Endothelial cell of umbilical vein (primary cell): Measurements from ENCODE around the gene STARD4. TPM values are rescaled to one million over a fixed set of nuclear protein-coding genes. Genes with fewer than 3 reads are reported as not detected.

Source experiments
- BruUV-seq: library from RNA; stranded (reverse); fragments of 400-500 nt; replicated peaks from 2 replicates; lab custom pipeline; 2021; lab: Mats Ljungman, UMichigan
- CTCF ChIA-PET: fragments of 300-600, 350-600 bp; sonication (Branson Sonifier 250); formaldehyde crosslinking; loops from one replicate; lab custom pipeline; 2021; ENCODE audit warnings: antibody characterized with exemption, inconsistent platforms; lab: Charles Lee
- POLR2A ChIA-PET: fragments of 300-600, 350-600 bp; sonication (Branson Sonifier 250); formaldehyde crosslinking; loops from one replicate; lab custom pipeline; 2021; ENCODE audit warnings: antibody characterized with exemption, inconsistent platforms; lab: Charles Lee
- DNase-seq: peaks from one replicate; pipeline ENCODE4 v3.0.0-alpha.2; 2011; ENCODE audit warnings: low read depth, low spot score
- FAIRE-seq: peaks from 2 replicates; lab custom pipeline; 2011; peaks lifted over from hg19 to GRCh38; lab: Jason Lieb, UNC
- H2AFZ ChIP-seq: 2 replicates; pipeline ENCODE4 v1.6.0; 2012; ENCODE audit warnings: low read depth, low read length, control low read depth, inconsistent platforms
- H3K27ac ChIP-seq: 2 replicates; pipeline ENCODE4 v1.5.1; 2011; ENCODE audit warnings: low read depth, mild to moderate bottlenecking, control low read depth, low read length, moderate library complexity; ENCODE audit not compliant: insufficient read depth
- H3K27me3 ChIP-seq, 2 experiments: 2 replicates each; pipeline versions ENCODE4 v1.6.0 to v1.6.1; 2011; ENCODE audit warnings: low read length in 2 of 2, mixed read lengths in 1 of 2; ENCODE audit not compliant: control insufficient read depth in 2 of 2, insufficient read depth in 2 of 2
- H3K36me3 ChIP-seq, 2 experiments: 2 replicates in 1 of 2; 3 replicates in 1 of 2; pipeline ENCODE4 v1.5.1; 2011; ENCODE audit warnings: low read length in 2 of 2, mild to moderate bottlenecking in 1 of 2, moderate library complexity in 1 of 2; ENCODE audit not compliant: control insufficient read depth in 2 of 2, insufficient read depth in 2 of 2; ENCODE audit errors: extremely low read depth in 1 of 2
- H3K4me1 ChIP-seq: 3 replicates; pipeline ENCODE4 v1.5.1; 2011; ENCODE audit warnings: mild to moderate bottlenecking, low read length; ENCODE audit not compliant: control insufficient read depth, insufficient read depth; ENCODE audit errors: extremely low read depth
- H3K4me2 ChIP-seq: 2 replicates; pipeline ENCODE4 v1.6.1; 2011; ENCODE audit warnings: low read length, control low read depth, mixed read lengths; ENCODE audit not compliant: insufficient read depth
- H3K4me3 ChIP-seq, 3 experiments: fragments of 200-600 bp in 1 of 3; sonication (generic), shearing (Covaris generic) in 1 of 3; replicated peaks in 1 of 3; 2 replicates each; pipeline ENCODE4 v1.5.1; 2011 to 2016; ENCODE audit warnings: control low read depth in 3 of 3, low read length in 3 of 3, mild to moderate bottlenecking in 2 of 3, inconsistent platforms in 1 of 3, low read depth in 1 of 3, moderate library complexity in 1 of 3; ENCODE audit not compliant: insufficient read depth in 1 of 3
- H3K79me2 ChIP-seq: 2 replicates; pipeline ENCODE4 v1.6.0; 2012; ENCODE audit warnings: low read length, inconsistent platforms; ENCODE audit not compliant: control insufficient read depth, insufficient read depth
- H3K9ac ChIP-seq: replicated peaks from 2 replicates; pipeline ENCODE3; 2011; ENCODE audit warnings: low read length, control low read depth; ENCODE audit not compliant: insufficient read depth; ENCODE audit errors: extremely low read depth
- H3K9me1 ChIP-seq: replicated peaks from 3 replicates; pipeline ENCODE4 v1.6.0; 2011; ENCODE audit warnings: mild to moderate bottlenecking, low read length; ENCODE audit not compliant: control insufficient read depth, insufficient read depth; ENCODE audit errors: extremely low read depth
- H3K9me3 ChIP-seq: replicated peaks from 2 replicates; pipeline ENCODE4 v1.5.1; 2012; ENCODE audit warnings: low read length, inconsistent platforms; ENCODE audit not compliant: control insufficient read depth, insufficient read depth
- H4K20me1 ChIP-seq: replicated peaks from 2 replicates; pipeline ENCODE3; 2011; ENCODE audit warnings: mild to moderate bottlenecking, low read length; ENCODE audit not compliant: control insufficient read depth, insufficient read depth; ENCODE audit errors: extremely low read depth
- EZH2 ChIP-seq: IDR thresholded peaks from 2 replicates; pipeline ENCODE4 v1.6.1; 2012; ENCODE audit warnings: borderline replicate concordance, low read depth, mild to moderate bottlenecking, moderate library complexity, low read length, inconsistent platforms; ENCODE audit not compliant: severe bottlenecking
- FOS ChIP-seq: IDR thresholded peaks from 2 replicates; pipeline ENCODE4 v1.6.1; 2011; ENCODE audit warnings: mild to moderate bottlenecking, low read length, moderate library complexity, borderline replicate concordance; ENCODE audit not compliant: insufficient read depth
- GATA2 ChIP-seq: IDR thresholded peaks from 2 replicates; pipeline ENCODE4 v1.7.0; 2011; ENCODE audit warnings: low read depth, mild to moderate bottlenecking, moderate library complexity, mixed read lengths, low read length; ENCODE audit not compliant: insufficient read length, insufficient read depth
- JUN ChIP-seq: IDR thresholded peaks from 2 replicates; pipeline ENCODE4 v1.6.1; 2011; ENCODE audit warnings: borderline replicate concordance, low read depth; ENCODE audit not compliant: insufficient read length, insufficient read depth
- MYC ChIP-seq: IDR thresholded peaks from one replicate; pipeline ENCODE4 v1.6.1; 2011; ENCODE audit warnings: mild to moderate bottlenecking, low read depth, low read length
- POLR2A ChIP-seq: IDR thresholded peaks from 2 replicates; pipeline ENCODE4 v1.6.1; 2012; ENCODE audit warnings: low read depth, mild to moderate bottlenecking, control low read depth, low read length
- POLR2AphosphoS5 ChIP-seq: IDR thresholded peaks from 2 replicates; pipeline ENCODE4 v1.6.1; 2012; ENCODE audit warnings: low read depth, mild to moderate bottlenecking, control low read depth, low read length, moderate library complexity; ENCODE audit not compliant: insufficient read depth
- dilution Hi-C: fragments of 300-500 bp; cut with MboI; formaldehyde crosslinking; loops from one replicate; pipeline ENCODE4 v1.15.0; 2019; ENCODE audit warnings: low sequenced_read_pairs; ENCODE audit not compliant: extremely low pct_ligation_motif_present
- intact Hi-C: fragments of 100-400 bp; cut with micrococcal nuclease; formaldehyde crosslinking; loops from one replicate; pipeline ENCODE4 v1.10.0; 2022
- polyA plus RNA-seq, 4 experiments: library from polyadenylated mRNA; depleted of rRNA in 3 of 4; stranded (reverse) in 3 of 4; unstranded in 1 of 4; fragments of >200 nt; gene quantifications; 2 replicates each; pipeline versions ENCODE4 v1.2.1 to v1.2.3, GENCODE V29; 2011 to 2012; ENCODE audit warnings: missing spikeins in 1 of 4
- total RNA-seq: library from RNA; stranded (reverse); gene quantifications from 2 replicates; pipeline ENCODE4 v1.2.3, GENCODE V29; 2021
- TF ChIP-seq, protein P1 (sequence below): IDR thresholded peaks from 2 replicates; pipeline ENCODE4 v1.6.1; 2011; ENCODE audit not compliant: insufficient read depth, insufficient read length
- TF ChIP-seq, protein P2 (sequence below), 2 donors: IDR thresholded peaks; 1 replicate in 1 of 2; 2 replicates in 1 of 2; pipeline ENCODE4 v1.5.1; 2011; ENCODE audit warnings: low read length in 2 of 2, mild to moderate bottlenecking in 2 of 2, moderate library complexity in 2 of 2, control low read depth in 1 of 2, inconsistent platforms in 1 of 2, low read depth in 1 of 2; ENCODE audit not compliant: insufficient read depth in 1 of 2; ENCODE audit errors: extremely low read depth in 1 of 2

Gene STARD4
- total and polyA plus RNA-seq, 2 donors (not counting 3 experiments of a cell fraction or from before 2014, with no cell fraction given), result 33.6 to 77.1 TPM

DNA sequence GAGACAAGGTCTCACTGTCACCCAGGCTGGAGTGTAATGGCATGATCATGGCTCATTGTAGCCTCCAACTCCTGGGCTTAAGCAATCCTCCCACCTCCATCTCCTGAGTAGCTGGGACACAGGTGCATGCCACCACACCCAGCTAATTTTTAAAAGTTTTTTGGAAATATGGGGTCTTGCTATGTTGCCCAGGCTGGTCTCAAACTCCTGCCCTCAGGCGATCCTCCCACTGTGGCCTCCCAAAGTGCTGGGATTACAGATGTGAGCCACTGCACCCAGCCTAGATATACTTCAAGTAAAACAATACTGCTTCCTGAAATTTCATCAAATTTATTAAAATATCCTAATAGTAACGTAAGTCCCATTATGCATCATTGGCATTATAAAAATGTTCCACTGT, 33.4 kb downstream of the STARD4 start:
- dilution Hi-C loops, result no loop called here
- no TSS peak for BruUV-seq
- intact Hi-C loops, result loop anchor here (2.0 kb wide), 1 partner anchor 320 kb away; no protein-coding TSS in a partner anchor
- Histone ChIP-seq H3K9ac (no peak overlapping the region), H3K4me2 (no peak overlapping the region), H3K4me3 (no peak overlapping the region), H3K27ac (no peak overlapping the region), H3K4me1 (no peaks in the 10 kb centered on the region), H3K9me1 (no peaks in the 10 kb centered on the region), H4K20me1 (no peaks in the 10 kb centered on the region), H2AFZ (no peak overlapping the region), H3K36me3 (no peaks in the 10 kb centered on the region), H3K79me2 (no peaks in the 10 kb centered on the region), H3K9me3 (no peaks in the 10 kb centered on the region), H3K27me3 (no peaks in the 10 kb centered on the region)
- FAIRE-seq, result no peak
- ChIA-PET CTCF (interaction anchor here (1.2 to 1.6 kb wide), 2 partner anchors 53 to 667 kb away, joined by 3 to 10 read pairs; no protein-coding TSS in a partner anchor), POLR2A (no interaction called here)
- no peak for TF ChIP-seq GATA2
- no peak for TF ChIP-seq POLR2AphosphoS5
- no peak for TF ChIP-seq JUN
- no peak for TF ChIP-seq EZH2
- TF ChIP-seq, protein P1, sequence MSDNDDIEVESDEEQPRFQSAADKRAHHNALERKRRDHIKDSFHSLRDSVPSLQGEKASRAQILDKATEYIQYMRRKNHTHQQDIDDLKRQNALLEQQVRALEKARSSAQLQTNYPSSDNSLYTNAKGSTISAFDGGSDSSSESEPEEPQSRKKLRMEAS, result no peak
- no peak for TF ChIP-seq FOS
- TF ChIP-seq MYC, result no peak
- TF ChIP-seq, protein P2, sequence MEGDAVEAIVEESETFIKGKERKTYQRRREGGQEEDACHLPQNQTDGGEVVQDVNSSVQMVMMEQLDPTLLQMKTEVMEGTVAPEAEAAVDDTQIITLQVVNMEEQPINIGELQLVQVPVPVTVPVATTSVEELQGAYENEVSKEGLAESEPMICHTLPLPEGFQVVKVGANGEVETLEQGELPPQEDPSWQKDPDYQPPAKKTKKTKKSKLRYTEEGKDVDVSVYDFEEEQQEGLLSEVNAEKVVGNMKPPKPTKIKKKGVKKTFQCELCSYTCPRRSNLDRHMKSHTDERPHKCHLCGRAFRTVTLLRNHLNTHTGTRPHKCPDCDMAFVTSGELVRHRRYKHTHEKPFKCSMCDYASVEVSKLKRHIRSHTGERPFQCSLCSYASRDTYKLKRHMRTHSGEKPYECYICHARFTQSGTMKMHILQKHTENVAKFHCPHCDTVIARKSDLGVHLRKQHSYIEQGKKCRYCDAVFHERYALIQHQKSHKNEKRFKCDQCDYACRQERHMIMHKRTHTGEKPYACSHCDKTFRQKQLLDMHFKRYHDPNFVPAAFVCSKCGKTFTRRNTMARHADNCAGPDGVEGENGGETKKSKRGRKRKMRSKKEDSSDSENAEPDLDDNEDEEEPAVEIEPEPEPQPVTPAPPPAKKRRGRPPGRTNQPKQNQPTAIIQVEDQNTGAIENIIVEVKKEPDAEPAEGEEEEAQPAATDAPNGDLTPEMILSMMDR (IDR thresholded peaks at IDR 0.05; ENCODE audit: extremely low read depth in 1 of 2, insufficient read depth in 1 of 2, low read depth in 1 of 2, low read length in 2 of 2), result no peak
- no peak for TF ChIP-seq POLR2A
- no peak for DNase-seq
